ENCODE data around the gene GPR61.

The GPR61 gene

GRCh38 chr1:109521002-109521951 is 18.4 kb upstream of the GPR61 start:
- TF ChIP-seq CTCF (IDR thresholded peaks at IDR 0.05), result no peak
- no peaks in the 10 kb centered on the region for H3K9me3 ChIP-seq
- no peaks in the 10 kb centered on the region for H3K36me3 ChIP-seq
- no peaks in the 10 kb centered on the region for H3K4me1 ChIP-seq (ENCODE audit: control insufficient read depth in 1 of 2, insufficient read depth in 1 of 2, low read depth in 1 of 2, low read length in 1 of 2)
- H3K27ac ChIP-seq, result no peak overlapping the region
- H3K4me3 ChIP-seq (ENCODE audit: low read depth in 1 of 2, low read length in 1 of 2), result no peak overlapping the region
- H3K27me3 ChIP-seq, result peaks cover 6% of the 10 kb centered on the region

- H3K4me1 ChIP-seq (ENCODE audit: control insufficient read depth in 1 of 2, insufficient read depth in 1 of 2, low read depth in 1 of 2, low read length in 1 of 2), result no peaks in the 10 kb centered on the region
- H3K4me3 ChIP-seq (ENCODE audit: low read depth in 1 of 2, low read length in 1 of 2), result no peak overlapping the region
- no peak overlapping the region for H3K27ac ChIP-seq
- peaks cover 6% of the 10 kb centered on the region for H3K27me3 ChIP-seq
- no peak for TF ChIP-seq CTCF (IDR thresholded peaks at IDR 0.05)
- no peaks in the 10 kb centered on the region for H3K36me3 ChIP-seq
- H3K9me3 ChIP-seq, result no peaks in the 10 kb centered on the region
Measured at GRCh38 chr1:109522026-109522425, 17.6 kb upstream of the GPR61 start.

- no peak for TF ChIP-seq CTCF (IDR thresholded peaks at IDR 0.05)
- Histone ChIP-seq H3K27me3 (peaks cover 6% of the 10 kb centered on the region), H3K9me3 (no peaks in the 10 kb centered on the region), H3K27ac (no peak overlapping the region), H3K36me3 (no peaks in the 10 kb centered on the region), H3K4me1 (ENCODE audit: control insufficient read depth in 1 of 2, insufficient read depth in 1 of 2, low read depth in 1 of 2, low read length in 1 of 2) (no peaks in the 10 kb centered on the region), H3K4me3 (ENCODE audit: low read depth in 1 of 2, low read length in 1 of 2) (no peak overlapping the region)
Measured at GRCh38 chr1:109523706-109524105, 16.0 kb upstream of the GPR61 start.

- Histone ChIP-seq H3K9me3 (no peaks in the 10 kb centered on the region), H3K4me1 (ENCODE audit: control insufficient read depth in 1 of 2, insufficient read depth in 1 of 2, low read depth in 1 of 2, low read length in 1 of 2) (peaks cover 3% of the 10 kb centered on the region in 2 experiments), H3K4me3 (ENCODE audit: low read depth in 1 of 2, low read length in 1 of 2) (no peak overlapping the region), H3K27ac (no peak overlapping the region), H3K27me3 (no peaks in the 10 kb centered on the region), H3K36me3 (no peaks in the 10 kb centered on the region)
- no peak for TF ChIP-seq CTCF (IDR thresholded peaks at IDR 0.05)
Measured at GRCh38 chr1:109527098-109527811, 12.4 kb upstream of the GPR61 start.

- no peaks in the 10 kb centered on the region for H3K9me3 ChIP-seq
- no peaks in the 10 kb centered on the region for H3K27me3 ChIP-seq
- TF ChIP-seq CTCF (IDR thresholded peaks at IDR 0.05), result no peak
- peaks cover 9% of the 10 kb centered on the region in 2 experiments for H3K4me1 ChIP-seq (ENCODE audit: control insufficient read depth in 1 of 2, insufficient read depth in 1 of 2, low read depth in 1 of 2, low read length in 1 of 2)
- H3K36me3 ChIP-seq, result no peaks in the 10 kb centered on the region
- no peak overlapping the region for H3K4me3 ChIP-seq (ENCODE audit: low read depth in 1 of 2, low read length in 1 of 2)
- H3K27ac ChIP-seq, result no peak overlapping the region
Measured at GRCh38 chr1:109527846-109528695, 11.6 kb upstream of the GPR61 start.
